ENCODE data around the gene SIGLEC7.

GRCh38 chr19:51185069-51185867 lies 43.2 kb downstream of the SIGLEC7 start:
- no peak for TF ChIP-seq POLR2A (IDR thresholded peaks at IDR 0.05)
- TF ChIP-seq, protein P1, sequence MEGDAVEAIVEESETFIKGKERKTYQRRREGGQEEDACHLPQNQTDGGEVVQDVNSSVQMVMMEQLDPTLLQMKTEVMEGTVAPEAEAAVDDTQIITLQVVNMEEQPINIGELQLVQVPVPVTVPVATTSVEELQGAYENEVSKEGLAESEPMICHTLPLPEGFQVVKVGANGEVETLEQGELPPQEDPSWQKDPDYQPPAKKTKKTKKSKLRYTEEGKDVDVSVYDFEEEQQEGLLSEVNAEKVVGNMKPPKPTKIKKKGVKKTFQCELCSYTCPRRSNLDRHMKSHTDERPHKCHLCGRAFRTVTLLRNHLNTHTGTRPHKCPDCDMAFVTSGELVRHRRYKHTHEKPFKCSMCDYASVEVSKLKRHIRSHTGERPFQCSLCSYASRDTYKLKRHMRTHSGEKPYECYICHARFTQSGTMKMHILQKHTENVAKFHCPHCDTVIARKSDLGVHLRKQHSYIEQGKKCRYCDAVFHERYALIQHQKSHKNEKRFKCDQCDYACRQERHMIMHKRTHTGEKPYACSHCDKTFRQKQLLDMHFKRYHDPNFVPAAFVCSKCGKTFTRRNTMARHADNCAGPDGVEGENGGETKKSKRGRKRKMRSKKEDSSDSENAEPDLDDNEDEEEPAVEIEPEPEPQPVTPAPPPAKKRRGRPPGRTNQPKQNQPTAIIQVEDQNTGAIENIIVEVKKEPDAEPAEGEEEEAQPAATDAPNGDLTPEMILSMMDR (IDR thresholded peaks at IDR 0.05), result no peak
